SK-MEL-5 (cell line): ENCODE data around the gene ARMCX5. TPM values are rescaled to one million over a fixed set of nuclear protein-coding genes. Genes with fewer than 3 reads are reported as not detected.

ENCODE experiments used
- total RNA-seq: library from RNA; depleted of rRNA; stranded (reverse); fragments of >200 nt; shearing (Covaris generic); gene quantifications from 2 replicates; pipeline ENCODE4 v1.2.3, GENCODE V29; 2014; rRNA removed

The ARMCX5 gene
- total RNA-seq, 1 experiment from 2014 or later: 29.3 TPM

Other genes with a start within 250 kb of the ARMCX5 start
- gene NXF2B, start 159.5 kb upstream of the ARMCX5 start, total RNA-seq: 0.13 and 0.16 TPM in 2 replicates
- gene TCP11X2, start 127.7 kb upstream of the ARMCX5 start, total RNA-seq: not detected in 2 replicates
- gene TMSB15A, start 82.8 kb upstream of the ARMCX5 start, total RNA-seq: 4.2 and 6.0 TPM in 2 replicates
- gene GPRASP1, start 52.0 kb downstream of the ARMCX5 start, total RNA-seq: 0.48 and 0.83 TPM in 2 replicates
- gene GPRASP2, start 112.9 kb downstream of the ARMCX5 start, total RNA-seq: 6.7 and 10.4 TPM in 2 replicates
- gene GPRASP3, start 121.2 kb downstream of the ARMCX5 start, total RNA-seq: 1.5 and 2.2 TPM in 2 replicates